ENCODE results near the gene KRT20. TPM values are rescaled to one million over a fixed set of nuclear protein-coding genes. Genes with fewer than 3 reads are reported as not detected.
A peak's percentile ranks its signal among the peaks of the same experiment; 100 is the strongest.

The KRT20 gene, protein sequence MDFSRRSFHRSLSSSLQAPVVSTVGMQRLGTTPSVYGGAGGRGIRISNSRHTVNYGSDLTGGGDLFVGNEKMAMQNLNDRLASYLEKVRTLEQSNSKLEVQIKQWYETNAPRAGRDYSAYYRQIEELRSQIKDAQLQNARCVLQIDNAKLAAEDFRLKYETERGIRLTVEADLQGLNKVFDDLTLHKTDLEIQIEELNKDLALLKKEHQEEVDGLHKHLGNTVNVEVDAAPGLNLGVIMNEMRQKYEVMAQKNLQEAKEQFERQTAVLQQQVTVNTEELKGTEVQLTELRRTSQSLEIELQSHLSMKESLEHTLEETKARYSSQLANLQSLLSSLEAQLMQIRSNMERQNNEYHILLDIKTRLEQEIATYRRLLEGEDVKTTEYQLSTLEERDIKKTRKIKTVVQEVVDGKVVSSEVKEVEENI
- total RNA-seq (2021; ENCODE audit: unreplicated experiment) (0.13 TPM), Bru-seq, nascent RNA (not detected), BruChase-seq, experiment 1, labeled RNA remaining after a 2-hour chase (percentile 8 among the genes with signal in this experiment), BruChase-seq, experiment 2, labeled RNA remaining after a 6-hour chase (not detected)
- not detected for polyA plus RNA-seq (2012; ENCODE audit: insufficient read length)
- long read RNA-seq: 0 reads

- in situ Hi-C loops (cut with HindIII; ENCODE audit: low pct_unique_long_range_greater_than_20kb, low sequenced_read_pairs): no loop called here
- intact Hi-C loops (cut with micrococcal nuclease; ENCODE audit: unreplicated experiment): no loop called here
- H3K36me3 ChIP-seq (ENCODE audit: control insufficient read depth, insufficient read depth, low read length): no peaks in the 10 kb centered on the region
- no TSS peak for BruUV-seq (replicated peaks)
- H3K4me1 ChIP-seq (ENCODE audit: control insufficient read depth, insufficient read depth, low read length): no peaks in the 10 kb centered on the region
- POLR2A ChIA-PET: interaction anchor here (0.5 kb wide), 1 partner anchor 20 kb away, joined by 3 read pairs; no protein-coding TSS in a partner anchor
- H3K27me3 ChIP-seq (ENCODE audit: control insufficient read depth, insufficient read depth, low read length): peaks cover 7% of the 10 kb centered on the region
- TF ChIP-seq, protein P1, sequence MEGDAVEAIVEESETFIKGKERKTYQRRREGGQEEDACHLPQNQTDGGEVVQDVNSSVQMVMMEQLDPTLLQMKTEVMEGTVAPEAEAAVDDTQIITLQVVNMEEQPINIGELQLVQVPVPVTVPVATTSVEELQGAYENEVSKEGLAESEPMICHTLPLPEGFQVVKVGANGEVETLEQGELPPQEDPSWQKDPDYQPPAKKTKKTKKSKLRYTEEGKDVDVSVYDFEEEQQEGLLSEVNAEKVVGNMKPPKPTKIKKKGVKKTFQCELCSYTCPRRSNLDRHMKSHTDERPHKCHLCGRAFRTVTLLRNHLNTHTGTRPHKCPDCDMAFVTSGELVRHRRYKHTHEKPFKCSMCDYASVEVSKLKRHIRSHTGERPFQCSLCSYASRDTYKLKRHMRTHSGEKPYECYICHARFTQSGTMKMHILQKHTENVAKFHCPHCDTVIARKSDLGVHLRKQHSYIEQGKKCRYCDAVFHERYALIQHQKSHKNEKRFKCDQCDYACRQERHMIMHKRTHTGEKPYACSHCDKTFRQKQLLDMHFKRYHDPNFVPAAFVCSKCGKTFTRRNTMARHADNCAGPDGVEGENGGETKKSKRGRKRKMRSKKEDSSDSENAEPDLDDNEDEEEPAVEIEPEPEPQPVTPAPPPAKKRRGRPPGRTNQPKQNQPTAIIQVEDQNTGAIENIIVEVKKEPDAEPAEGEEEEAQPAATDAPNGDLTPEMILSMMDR (IDR thresholded peaks at IDR 0.05): peak; percentile 34; the same call in 1 of the 2 replicates
- TF ChIP-seq REST (IDR thresholded peaks at IDR 0.05; ENCODE audit: insufficient read depth in 1 of 2, low read depth in 2 of 2, low read length in 1 of 2): no peak
- TF ChIP-seq POLR2AphosphoS5 (IDR thresholded peaks at IDR 0.05; ENCODE audit: low read depth, low read length): no peak
- DNase-seq (ENCODE audit: low read depth, low spot score): no peak
- H3K4me3 ChIP-seq (ENCODE audit: low read depth in 2 of 2, low read length in 2 of 2): no peak within 1 kb of the TSS
- H3K27ac ChIP-seq (ENCODE audit: low read length): no peak within 1 kb of the TSS
- CTCF ChIA-PET: interaction anchor here (0.9 kb wide), 1 partner anchor 10 kb away, joined by 3 read pairs; no protein-coding TSS in a partner anchor
- no peak for ATAC-seq
- H3K9me3 ChIP-seq (ENCODE audit: control insufficient read depth, insufficient read depth, low read depth, low read length): no peaks in the 10 kb centered on the region
These were observed at the start of gene KRT20 for GRCh38 chr17:40884708-40885512. TSS of gene KRT20 (minus strand) at chr17:40885242. CDS start at chr17:40885185, 57 bp downstream.

- TF ChIP-seq POLR2AphosphoS5 (IDR thresholded peaks at IDR 0.05; ENCODE audit: low read depth, low read length) (no peak), REST (IDR thresholded peaks at IDR 0.05; ENCODE audit: insufficient read depth in 1 of 2, low read depth in 2 of 2, low read length in 1 of 2) (no peak), SIN3A (IDR thresholded peaks at IDR 0.05; ENCODE audit: borderline replicate concordance, insufficient read depth, low read depth, low read length) (no peak), TCF7L2 (IDR thresholded peaks at IDR 0.05; ENCODE audit: low read depth, low read length) (no peak)
- TF ChIP-seq, protein P1 (IDR thresholded peaks at IDR 0.05): no peak
- Histone ChIP-seq H3K4me1 (ENCODE audit: control insufficient read depth, insufficient read depth, low read length) (no peaks in the 10 kb centered on the region), H3K27me3 (ENCODE audit: control insufficient read depth, insufficient read depth, low read length) (peaks cover 18% of the 10 kb centered on the region), H3K27ac (ENCODE audit: low read length) (no peak overlapping the region), H3K4me3 (ENCODE audit: low read depth in 2 of 2, low read length in 2 of 2) (no peak overlapping the region), H3K9me3 (ENCODE audit: control insufficient read depth, insufficient read depth, low read depth, low read length) (no peaks in the 10 kb centered on the region), H3K36me3 (ENCODE audit: control insufficient read depth, insufficient read depth, low read length) (no peaks in the 10 kb centered on the region)
- no TSS peak for BruUV-seq (replicated peaks)
- in situ Hi-C loops (cut with HindIII; ENCODE audit: low pct_unique_long_range_greater_than_20kb, low sequenced_read_pairs) (no loop called here), intact Hi-C loops (cut with micrococcal nuclease; ENCODE audit: unreplicated experiment) (no loop called here)
- POLR2A ChIA-PET: no interaction called here
- DNase-seq (ENCODE audit: low read depth, low spot score) (no peak), ATAC-seq (no peak)
- CTCF ChIA-PET: no interaction called here
These were observed 47.6 kb upstream of the KRT20 start for GRCh38 chr17:40932608-40933007.
